ENCODE results near the gene MMP23B.

Gene MMP23B

DNA sequence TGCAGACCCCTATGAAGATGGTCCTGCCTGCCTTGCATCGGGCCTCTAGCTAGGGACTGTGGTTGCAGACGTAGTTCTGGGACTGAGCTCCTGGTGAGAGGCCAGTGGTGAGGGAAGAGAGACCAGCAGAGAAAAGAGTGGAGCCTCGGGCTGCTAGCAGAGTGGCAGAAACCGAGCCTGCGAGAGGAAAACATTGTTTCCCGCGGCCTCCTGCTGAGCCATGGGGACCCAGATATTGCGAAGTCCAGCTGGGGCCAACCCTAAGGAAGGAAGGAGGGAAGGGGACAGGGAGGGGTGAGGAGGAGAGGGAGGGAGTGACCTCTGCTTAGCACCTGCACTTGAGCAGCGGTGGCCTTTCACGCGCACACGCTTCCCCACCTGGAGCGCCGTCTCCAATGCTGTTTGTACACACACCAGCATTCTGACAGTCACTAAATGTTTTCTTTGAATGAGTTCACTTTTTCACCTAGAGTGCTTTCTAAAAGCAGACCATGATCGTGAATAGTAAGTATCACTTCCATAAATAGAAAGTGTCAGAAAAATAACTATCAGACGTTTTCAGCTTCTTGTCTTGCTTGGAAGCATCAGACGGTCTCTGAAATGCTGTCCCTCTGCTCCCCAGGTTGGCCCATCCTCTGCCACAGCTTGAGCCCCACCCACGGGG is 29.5 kb upstream of the MMP23B start:
- in situ Hi-C loops (cut with MboI; ENCODE audit: low sequenced_read_pairs): no loop called here

DNA sequence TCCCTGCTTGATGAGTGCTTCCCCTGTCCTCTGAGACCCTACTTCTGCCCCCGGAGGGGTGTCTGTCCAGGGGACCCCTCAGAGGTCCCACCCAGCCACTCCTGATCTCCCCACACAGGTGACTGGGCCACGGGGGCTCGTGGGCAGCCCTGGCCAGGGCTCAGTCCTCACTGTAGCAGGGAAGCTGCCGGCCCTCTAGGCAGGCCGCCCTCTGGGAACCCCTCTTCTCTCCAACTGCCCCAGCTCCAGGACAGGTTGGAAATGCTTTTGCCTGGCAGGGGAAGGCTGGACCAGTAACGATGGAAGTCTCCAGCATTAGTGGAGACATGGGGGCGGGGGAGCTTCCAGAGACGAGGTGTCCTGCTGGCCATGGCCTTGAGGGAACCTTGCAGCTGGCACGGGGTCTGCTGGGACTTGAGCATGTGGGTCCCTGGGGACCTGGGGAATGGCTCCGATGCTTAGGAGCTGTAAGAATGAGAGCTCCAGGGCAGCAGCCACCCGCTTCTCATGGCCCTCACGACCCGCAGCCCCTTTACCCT is 28.9 kb upstream of the MMP23B start:
- in situ Hi-C loops (cut with MboI; ENCODE audit: low sequenced_read_pairs): no loop called here

DNA sequence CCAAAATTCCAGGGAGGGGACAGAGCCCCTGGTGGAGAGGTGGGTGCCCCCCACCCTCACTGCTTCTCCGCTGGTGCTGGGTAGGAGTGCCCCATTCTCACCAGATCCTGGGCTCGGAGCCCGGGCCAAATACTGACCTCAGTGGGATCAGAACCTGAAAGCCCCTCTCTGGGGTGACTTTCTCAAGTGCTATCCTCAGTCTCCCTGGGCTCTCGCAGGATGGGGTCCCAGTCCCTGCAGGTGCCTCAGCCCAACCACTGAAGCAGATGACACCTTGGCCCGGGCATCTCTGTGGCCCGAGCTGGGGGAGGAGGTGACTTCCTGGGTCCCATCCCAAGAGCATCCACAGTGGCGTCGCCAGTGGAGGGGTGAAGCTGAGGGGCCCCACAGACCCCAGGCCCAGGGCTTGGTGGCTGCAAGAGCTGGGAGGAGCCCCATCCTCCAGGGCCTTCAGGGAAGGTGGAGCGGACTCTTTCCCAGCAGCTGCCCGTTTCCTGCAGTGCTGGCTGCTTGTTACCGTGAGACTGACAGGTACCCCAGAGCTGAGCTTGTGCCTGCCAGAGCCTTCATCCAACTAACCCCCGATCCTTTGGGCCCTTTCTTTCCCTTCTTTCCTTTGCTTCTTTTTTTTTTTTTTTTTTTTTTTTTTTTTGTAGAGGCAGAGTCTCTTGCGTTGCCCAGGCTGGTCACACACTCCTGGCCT is 28.2 kb upstream of the MMP23B start:
- in situ Hi-C loops (cut with MboI; ENCODE audit: low sequenced_read_pairs): no loop called here

DNA sequence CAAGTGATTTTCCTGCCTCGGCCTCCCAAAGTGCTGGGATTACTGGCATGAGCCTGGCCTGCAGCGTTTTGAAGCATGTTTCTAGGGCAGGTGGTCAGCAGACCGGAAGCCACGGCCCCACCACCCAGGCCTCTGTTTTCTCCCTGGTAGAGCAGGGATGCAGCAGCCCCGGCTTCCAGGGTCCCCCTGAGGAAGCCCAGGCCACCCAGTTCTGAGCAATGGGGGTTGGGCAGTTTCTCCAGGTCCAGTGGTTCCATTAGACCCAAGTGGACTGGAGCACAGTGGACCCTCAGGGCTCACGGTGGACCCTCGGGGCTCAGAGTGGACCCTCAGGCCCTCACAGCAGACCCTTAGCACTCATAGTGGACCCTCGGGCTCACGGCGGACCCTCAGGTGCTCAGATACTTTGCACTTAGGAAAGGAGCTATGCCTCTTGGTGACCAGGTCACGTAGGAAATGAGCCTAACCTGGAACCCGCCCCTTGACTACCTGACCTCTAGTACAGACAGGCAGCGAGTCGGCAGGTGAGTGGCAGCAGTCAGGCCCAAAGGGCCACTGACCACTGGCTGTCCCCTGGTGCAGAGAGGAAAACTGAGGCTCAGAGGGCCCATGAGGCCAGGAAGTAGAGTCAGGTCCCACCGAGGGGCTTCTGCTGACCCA is 27.5 kb upstream of the MMP23B start:
- in situ Hi-C loops (cut with MboI; ENCODE audit: low sequenced_read_pairs): no loop called here

- in situ Hi-C loops (cut with MboI; ENCODE audit: low sequenced_read_pairs): no loop called here
Observed at GRCh38 chr1:1605034-1605591, 26.9 kb upstream of the MMP23B start.

- in situ Hi-C loops (cut with MboI; ENCODE audit: low sequenced_read_pairs): no loop called here
Observed at GRCh38 chr1:1605724-1606123, 26.2 kb upstream of the MMP23B start.

DNA sequence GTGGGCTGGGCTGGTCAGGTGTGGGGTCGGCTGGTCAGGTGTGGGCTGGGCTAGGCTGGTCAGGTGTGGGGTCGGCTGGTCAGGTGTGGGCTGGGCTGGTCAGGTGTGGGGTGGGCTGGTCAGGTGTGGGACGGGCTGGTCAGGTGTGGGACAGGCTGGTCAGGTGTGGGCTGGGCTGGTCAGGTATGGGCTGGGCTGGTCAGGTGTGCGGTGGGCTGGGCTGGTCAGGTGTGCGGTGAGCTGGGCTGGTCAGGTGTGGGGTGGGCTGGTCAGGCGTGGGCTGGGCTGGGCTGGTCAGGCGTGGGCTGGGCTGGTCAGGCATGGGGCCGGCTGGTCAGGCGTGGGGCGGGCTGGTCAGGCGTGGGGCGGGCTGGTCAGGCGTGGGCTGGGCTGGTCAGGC is 25.7 kb upstream of the MMP23B start:
- in situ Hi-C loops (cut with MboI; ENCODE audit: low sequenced_read_pairs): no loop called here

DNA sequence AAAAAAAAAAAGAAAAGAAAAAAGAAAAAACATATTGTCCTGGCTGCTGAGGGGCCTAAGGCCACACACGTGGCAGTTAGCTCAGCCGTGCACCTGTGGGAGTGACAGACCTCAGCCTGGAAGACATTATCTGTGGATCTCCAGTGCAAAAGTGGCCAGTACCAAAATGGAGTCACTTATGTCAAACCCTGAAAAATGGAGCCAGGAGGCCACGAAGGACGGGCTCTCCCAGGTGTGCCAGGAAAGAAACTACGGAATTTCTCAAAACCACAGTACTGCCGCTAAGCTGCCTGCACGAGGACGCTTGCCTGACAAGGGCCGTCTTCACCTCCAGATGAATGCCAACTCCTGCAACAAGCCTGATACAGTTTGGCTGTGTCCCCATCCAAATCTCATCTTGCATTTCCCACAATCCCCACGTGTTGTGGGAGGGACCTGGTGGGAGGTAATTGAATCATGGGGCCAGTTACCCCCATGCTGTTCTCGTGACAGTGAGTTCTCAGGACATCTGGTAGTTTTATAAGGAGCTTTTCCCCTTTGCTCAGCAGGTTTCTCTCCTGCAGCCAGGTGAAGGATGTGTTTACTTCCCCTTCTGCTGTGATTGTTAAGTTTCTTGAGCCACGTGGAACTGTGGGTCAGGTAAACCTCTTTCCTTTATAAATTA is 22.0 kb upstream of the MMP23B start:
- in situ Hi-C loops (cut with MboI; ENCODE audit: low sequenced_read_pairs): no loop called here

GRCh38 chr1:1610796-1611195 is 21.2 kb upstream of the MMP23B start:
- in situ Hi-C loops (cut with MboI; ENCODE audit: low sequenced_read_pairs): no loop called here

- in situ Hi-C loops (cut with MboI; ENCODE audit: low sequenced_read_pairs): no loop called here
Observed at GRCh38 chr1:1612104-1612400, 19.9 kb upstream of the MMP23B start.

DNA sequence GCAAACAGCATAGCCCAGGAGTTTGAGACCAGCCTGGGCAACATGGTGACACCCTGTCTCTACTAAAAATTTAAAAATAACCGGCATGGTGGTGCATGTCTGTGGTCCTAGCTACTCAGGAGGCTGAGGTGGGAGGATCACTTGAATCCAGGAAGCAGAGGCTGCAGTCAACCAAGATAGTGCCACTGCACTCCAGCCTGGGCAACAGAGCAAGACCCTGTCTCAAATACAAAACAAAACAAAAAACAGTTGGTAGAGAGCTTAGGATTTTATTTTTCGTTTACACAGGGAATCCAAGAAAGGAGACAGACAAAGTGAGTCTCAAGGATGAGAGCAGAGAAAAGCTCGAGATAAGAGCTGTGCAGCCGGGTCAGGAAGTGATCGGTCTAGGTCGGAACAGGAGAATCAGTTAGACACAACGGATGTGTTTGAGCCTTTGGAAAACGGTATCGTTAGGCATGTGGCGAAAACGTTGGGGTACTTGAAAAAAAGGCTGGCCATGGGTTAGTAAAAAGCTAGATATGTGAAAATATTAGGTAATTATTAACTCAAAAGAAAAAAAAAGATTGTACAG is 18.4 kb upstream of the MMP23B start:
- in situ Hi-C loops (cut with MboI; ENCODE audit: low sequenced_read_pairs): no loop called here

- in situ Hi-C loops (cut with MboI; ENCODE audit: low sequenced_read_pairs): no loop called here
Observed at GRCh38 chr1:1614204-1614953, 17.6 kb upstream of the MMP23B start.

DNA sequence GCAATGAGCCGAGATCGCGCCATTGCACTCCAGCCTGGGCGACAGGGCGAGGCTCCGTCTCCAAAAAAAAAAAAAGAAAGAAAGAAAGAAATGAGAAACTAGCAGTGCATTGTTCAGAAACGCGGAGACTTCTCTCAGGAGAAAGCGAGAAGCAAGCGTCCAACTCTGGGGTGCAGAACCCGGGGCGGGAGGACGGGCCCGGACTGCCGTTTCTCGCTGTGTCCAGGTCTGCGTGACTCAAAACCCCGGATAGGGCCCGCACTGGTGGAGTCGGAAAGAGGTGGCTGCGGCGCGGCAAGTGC is 17.1 kb upstream of the MMP23B start:
- in situ Hi-C loops (cut with MboI; ENCODE audit: low sequenced_read_pairs): no loop called here

DNA sequence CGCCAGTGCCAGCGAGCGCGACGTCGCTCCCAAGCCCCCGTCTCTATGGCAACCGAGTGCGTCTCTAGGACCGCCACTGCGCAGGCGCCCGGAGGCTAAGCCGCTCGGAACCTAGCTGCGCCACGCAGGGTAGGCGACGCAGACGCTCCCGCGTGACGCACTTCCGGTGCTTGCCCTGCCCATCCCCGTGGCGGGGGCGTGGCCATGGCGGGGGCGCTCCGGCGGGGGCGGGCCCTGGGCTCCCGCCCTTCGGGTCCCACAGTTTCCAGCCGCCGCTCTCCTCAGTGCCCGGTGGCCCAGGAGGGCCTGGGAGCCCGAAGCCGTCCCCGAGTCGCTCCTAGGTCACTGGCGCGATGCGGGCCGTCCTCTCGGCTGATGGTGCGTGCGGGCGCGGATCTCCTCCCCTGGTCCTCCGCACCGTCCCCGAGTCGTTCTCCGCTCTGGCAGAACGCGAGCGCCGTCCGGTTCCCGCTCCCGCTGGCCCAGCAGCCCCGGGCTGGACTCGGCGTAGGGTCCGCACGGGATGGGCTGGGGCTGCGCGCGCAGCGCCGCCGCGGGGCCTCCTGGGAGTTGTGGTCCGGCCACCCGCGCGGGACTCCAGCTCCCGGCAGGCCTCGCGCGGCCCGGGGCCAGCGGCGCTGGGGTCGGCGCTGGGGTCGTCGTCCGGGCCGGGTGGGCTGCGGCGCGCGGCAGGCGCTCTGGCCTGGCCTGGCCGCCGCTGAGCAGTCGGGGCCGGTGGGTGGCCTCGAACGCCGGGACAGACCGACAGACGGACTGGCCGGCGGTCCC is 16.5 kb upstream of the MMP23B start, which contains the start of gene MIB2:
Gene MIB2, plus strand, starts transcription at position 245 of the 789 bp plus-strand sequence. CDS start 7,953 bp downstream, outside the sequence.
- in situ Hi-C loops (cut with MboI; ENCODE audit: low sequenced_read_pairs): no loop called here

DNA sequence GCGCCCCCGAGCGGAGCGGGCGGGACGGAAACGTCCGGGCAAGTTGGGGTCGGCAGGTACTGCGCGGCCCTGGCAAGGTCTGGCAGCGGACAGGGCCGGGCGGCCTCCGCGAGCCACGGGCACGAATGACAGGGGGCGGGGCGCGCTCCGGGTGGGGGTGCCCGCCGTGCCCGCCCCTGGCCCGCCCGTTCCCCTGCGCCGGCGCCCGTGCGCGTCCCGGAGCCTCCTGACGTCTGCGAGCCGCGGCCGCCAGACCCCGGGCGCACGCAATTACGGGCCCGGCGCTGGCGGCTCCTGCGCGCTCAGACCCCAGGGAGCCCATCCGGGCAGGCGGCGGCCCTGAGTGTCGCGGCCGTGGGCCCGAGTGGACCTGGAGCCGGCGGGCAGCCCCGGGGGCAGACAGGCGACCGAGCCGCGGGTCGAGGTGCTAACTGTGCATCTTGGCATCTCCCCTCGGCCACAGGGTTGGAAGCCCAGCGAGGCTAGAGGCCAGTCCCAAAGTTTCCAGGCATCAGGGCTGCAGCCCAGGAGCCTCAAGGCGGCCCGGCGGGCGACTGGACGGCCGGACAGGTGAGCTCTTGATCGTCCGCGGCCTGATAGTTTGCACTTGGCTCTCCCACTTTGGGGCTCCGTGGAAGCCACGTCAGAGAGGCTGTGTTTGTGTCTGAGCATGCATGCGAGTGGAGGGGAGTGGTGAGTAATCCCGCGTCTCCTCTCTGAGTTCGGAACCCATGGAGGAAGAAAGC is 15.8 kb upstream of the MMP23B start:
- in situ Hi-C loops (cut with MboI; ENCODE audit: low sequenced_read_pairs): no loop called here

- in situ Hi-C loops (cut with MboI; ENCODE audit: low sequenced_read_pairs): no loop called here
Observed at GRCh38 chr1:1616838-1617237, 15.1 kb upstream of the MMP23B start.

- in situ Hi-C loops (cut with MboI; ENCODE audit: low sequenced_read_pairs): no loop called here
Observed at GRCh38 chr1:1617516-1617915, 14.5 kb upstream of the MMP23B start.

DNA sequence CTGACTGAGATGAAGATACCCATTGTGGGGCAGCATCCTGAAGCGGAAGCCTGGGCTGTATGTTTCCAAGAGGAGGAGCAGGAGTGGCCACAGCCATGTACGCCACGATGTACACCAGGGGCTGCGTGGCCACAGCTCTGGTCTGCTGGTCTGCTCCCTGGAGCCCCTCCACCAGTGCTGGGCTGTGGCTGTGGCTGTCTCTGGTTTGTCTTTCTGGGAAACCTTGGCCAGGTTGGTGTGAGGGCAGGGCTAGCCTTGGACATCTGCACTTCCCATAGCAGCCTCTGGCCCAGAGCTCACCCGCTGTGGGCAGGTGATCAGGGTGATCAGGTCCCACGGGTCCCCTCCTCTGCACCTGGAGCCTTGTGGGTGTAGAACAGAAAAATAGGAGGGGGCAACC is 14.0 kb upstream of the MMP23B start:
- in situ Hi-C loops (cut with MboI; ENCODE audit: low sequenced_read_pairs): no loop called here
